Lower leg skin (tissue), 4 donors: ENCODE measurements around the gene ZNF304. TPM values are rescaled to one million over a fixed set of nuclear protein-coding genes. Genes with fewer than 3 reads are reported as not detected.
A peak's percentile ranks its signal among the peaks of the same experiment; 100 is the strongest.

Experiments
- DNase-seq, 2 donors: peaks; one replicate each; pipeline ENCODE4 v3.0.0-alpha.2; 2019; ENCODE audit warnings: low spot score in 2 of 2
- H3K4me3 ChIP-seq: fragments of 200-600 bp; sonication (generic); 2 replicates; pipeline ENCODE4 v1.5.1; 2017; ENCODE audit warnings: mild to moderate bottlenecking, low read depth; ENCODE audit not compliant: poor library complexity, severe bottlenecking
- POLR2A ChIP-seq, 2 donors: fragments of 450-650 bp; IDR thresholded peaks; one replicate each; pipeline ENCODE4 v1.6.1; 2016 to 2017; ENCODE audit warnings: antibody characterized with exemption in 2 of 2, mild to moderate bottlenecking in 1 of 2, moderate library complexity in 1 of 2
- WGBS, 2 donors: methylation state at CpG; one replicate each; pipeline ENCODE4 v1.1.5; 2018; 5-methylcytosine and 5-hydroxymethylcytosine counted together
- intact Hi-C: fragments of 100-400 bp; cut with DNase I; formaldehyde crosslinking; loops from one replicate; pipeline ENCODE4 v1.15.0; 2023; ENCODE audit warnings: low total_unique reads
- total RNA-seq, 4 donors: library from RNA; depleted of rRNA; stranded (reverse); fragments of >200 nt; gene quantifications; one replicate each; pipeline ENCODE4 v1.1.0, GENCODE V29; 2016
- TF ChIP-seq, protein P1 (sequence below), 3 donors: fragments of 450-650 bp; IDR thresholded peaks; one replicate each; pipeline ENCODE4 v1.5.1; 2016; ENCODE audit warnings: antibody characterized with exemption in 3 of 3, mild to moderate bottlenecking in 3 of 3, moderate library complexity in 2 of 3

The ZNF304 gene
- 10 to 100 TPM in 1 of 4 donors, 1 to 10 TPM in 3; 8.3 to 11.8 (median 8.9) TPM for total RNA-seq

GRCh38 chr19:57350877-57351805 lies at the start of gene ZNF304:
Gene ZNF304, plus strand, starts transcription at chr19:57351271. Its CDS starts 394 bp downstream, at chr19:57351665.
- 1% methylated on average over 52 to 54 of the region's 57 CpGs for WGBS, 2 donors

DNA sequence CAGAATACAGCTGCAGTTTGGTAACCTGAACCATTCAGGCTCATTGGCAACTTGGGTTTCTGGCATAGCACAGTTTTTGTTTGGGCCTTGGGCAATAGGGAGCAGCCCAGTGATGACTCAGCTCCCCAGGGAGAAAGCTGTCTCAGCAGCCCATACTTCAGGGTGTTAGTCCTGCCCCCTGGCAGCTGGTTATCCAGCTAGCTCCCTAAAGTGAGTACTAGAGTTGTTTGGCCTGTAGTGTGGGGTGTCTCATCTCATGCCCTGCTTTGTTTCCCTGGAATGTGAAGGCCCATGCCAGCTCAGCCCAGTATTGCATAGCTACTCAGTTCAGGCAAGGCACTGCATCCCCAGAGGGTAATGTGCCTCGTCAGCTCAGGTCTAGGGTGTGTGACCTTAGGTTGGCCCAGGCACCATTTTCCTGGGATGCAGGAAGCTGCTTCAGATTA lies 49.0 kb upstream of the ZNF304 start:
- 33 to 45% methylated on average over 1 of the region's 1 CpG for WGBS, 2 donors
- no peak for TF ChIP-seq POLR2A (IDR thresholded peaks at IDR 0.05)
- TF ChIP-seq, protein P1, sequence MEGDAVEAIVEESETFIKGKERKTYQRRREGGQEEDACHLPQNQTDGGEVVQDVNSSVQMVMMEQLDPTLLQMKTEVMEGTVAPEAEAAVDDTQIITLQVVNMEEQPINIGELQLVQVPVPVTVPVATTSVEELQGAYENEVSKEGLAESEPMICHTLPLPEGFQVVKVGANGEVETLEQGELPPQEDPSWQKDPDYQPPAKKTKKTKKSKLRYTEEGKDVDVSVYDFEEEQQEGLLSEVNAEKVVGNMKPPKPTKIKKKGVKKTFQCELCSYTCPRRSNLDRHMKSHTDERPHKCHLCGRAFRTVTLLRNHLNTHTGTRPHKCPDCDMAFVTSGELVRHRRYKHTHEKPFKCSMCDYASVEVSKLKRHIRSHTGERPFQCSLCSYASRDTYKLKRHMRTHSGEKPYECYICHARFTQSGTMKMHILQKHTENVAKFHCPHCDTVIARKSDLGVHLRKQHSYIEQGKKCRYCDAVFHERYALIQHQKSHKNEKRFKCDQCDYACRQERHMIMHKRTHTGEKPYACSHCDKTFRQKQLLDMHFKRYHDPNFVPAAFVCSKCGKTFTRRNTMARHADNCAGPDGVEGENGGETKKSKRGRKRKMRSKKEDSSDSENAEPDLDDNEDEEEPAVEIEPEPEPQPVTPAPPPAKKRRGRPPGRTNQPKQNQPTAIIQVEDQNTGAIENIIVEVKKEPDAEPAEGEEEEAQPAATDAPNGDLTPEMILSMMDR (IDR thresholded peaks at IDR 0.05): no peak
- no peak overlapping the region for H3K4me3 ChIP-seq
- peak in 1 of 2 donors; percentile 65 for DNase-seq
- intact Hi-C loops: no loop called here

More at GRCh38 chr19:57350877-57351805, at the start of gene ZNF304:
- DNase-seq: peak; percentile 93 to 97
- TF ChIP-seq, protein P1 (IDR thresholded peaks at IDR 0.05): no peak
- TF ChIP-seq POLR2A (IDR thresholded peaks at IDR 0.05): no peak
- peak within 1 kb of the TSS; percentile 89 for H3K4me3 ChIP-seq
- intact Hi-C loops: no loop called here

- no peak for TF ChIP-seq POLR2A (IDR thresholded peaks at IDR 0.05)
- TF ChIP-seq, protein P1 (IDR thresholded peaks at IDR 0.05): no peak
- H3K4me3 ChIP-seq: no peak overlapping the region
- 77 to 88% methylated on average over 7 of the region's 7 CpGs for WGBS, 2 donors
- DNase-seq: no peak
- intact Hi-C loops: no loop called here
Measured at GRCh38 chr19:57302727-57303401, 48.2 kb upstream of the ZNF304 start.

- TF ChIP-seq, protein P1 (IDR thresholded peaks at IDR 0.05): no peak
- TF ChIP-seq POLR2A (IDR thresholded peaks at IDR 0.05): no peak
- no peak overlapping the region for H3K4me3 ChIP-seq
- DNase-seq: no peak
- intact Hi-C loops: no loop called here
- WGBS, 2 donors: 0 to 45% methylated on average over 1 of the region's 1 CpG
Measured at GRCh38 chr19:57305056-57305455, 46.0 kb upstream of the ZNF304 start.

DNA sequence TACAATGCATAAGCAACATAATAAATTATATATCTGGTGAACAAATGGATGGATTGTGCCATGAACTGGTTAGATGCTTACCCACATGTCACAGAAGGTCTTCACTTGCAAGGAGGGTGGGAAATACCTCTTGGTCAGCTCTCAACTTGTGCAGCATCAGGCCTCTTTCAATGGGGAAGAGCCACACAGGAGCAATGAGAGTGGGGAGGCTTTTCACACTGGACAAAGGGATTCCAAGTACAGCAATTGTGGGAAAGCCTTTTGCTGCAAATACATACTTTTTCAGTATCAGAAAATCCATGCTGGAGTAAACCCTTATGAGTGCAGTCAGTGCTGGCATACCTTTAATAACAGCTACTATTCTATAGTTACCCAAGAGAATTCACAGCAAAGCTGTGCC lies 42.6 kb upstream of the ZNF304 start:
- TF ChIP-seq, protein P1 (IDR thresholded peaks at IDR 0.05): no peak
- TF ChIP-seq POLR2A (IDR thresholded peaks at IDR 0.05): no peak
- intact Hi-C loops: no loop called here

More for the DNA sequence above, 42.6 kb upstream of the ZNF304 start:
- no peak for DNase-seq
- no peak overlapping the region for H3K4me3 ChIP-seq
